ENCODE results near the gene RBM33. TPM values are rescaled to one million over a fixed set of nuclear protein-coding genes. Genes with fewer than 3 reads are reported as not detected.

RBM33 gene
- total RNA-seq, 1 donor from 2014 or later: 117 TPM

- intact Hi-C loops (cut with micrococcal nuclease): no loop called here
- no peak for TF ChIP-seq CTCF (IDR thresholded peaks at IDR 0.05)
Observed at GRCh38 chr7:155799514-155799913, 155.1 kb downstream of the RBM33 start.

GRCh38 chr7:155800301-155800700, 155.8 kb downstream of the RBM33 start:
- DNase-seq: no peak
- no peak for ATAC-seq (ENCODE audit: low read depth)
- Mint-ChIP-seq H3K27me3 (peaks cover 44% of the 10 kb centered on the region), H3K4me3 (no peak overlapping the region), H3K27ac (no peak overlapping the region), H3K36me3 (ENCODE audit: low read depth) (no peaks in the 10 kb centered on the region), H3K4me1 (peaks cover 24% of the 10 kb centered on the region), H3K9me3 (no peaks in the 10 kb centered on the region)
- CTCF ChIA-PET: no interaction called here
- intact Hi-C loops (cut with micrococcal nuclease): no loop called here
- TF ChIP-seq CTCF (IDR thresholded peaks at IDR 0.05): no peak
- POLR2A ChIA-PET: no interaction called here

More at GRCh38 chr7:155799514-155799913, 155.1 kb downstream of the RBM33 start:
- ATAC-seq (ENCODE audit: low read depth) (no peak), DNase-seq (no peak)
- Mint-ChIP-seq H3K9me3 (no peaks in the 10 kb centered on the region), H3K4me1 (peaks cover 20% of the 10 kb centered on the region), H3K36me3 (ENCODE audit: low read depth) (no peaks in the 10 kb centered on the region), H3K4me3 (no peak overlapping the region), H3K27me3 (peaks cover 42% of the 10 kb centered on the region), H3K27ac (no peak overlapping the region)
- ChIA-PET POLR2A (no interaction called here), CTCF (interaction anchor here (0.7 kb wide), 1 partner anchor 8 kb away, joined by 3 read pairs; no protein-coding TSS in a partner anchor)

- ATAC-seq (ENCODE audit: low read depth) (no peak), DNase-seq (no peak)
- Mint-ChIP-seq H3K9me3 (no peaks in the 10 kb centered on the region), H3K36me3 (ENCODE audit: low read depth) (no peaks in the 10 kb centered on the region), H3K27ac (no peak overlapping the region), H3K4me3 (no peak overlapping the region), H3K4me1 (peaks cover 25% of the 10 kb centered on the region), H3K27me3 (peaks cover 41% of the 10 kb centered on the region)
- TF ChIP-seq CTCF (IDR thresholded peaks at IDR 0.05): no peak
- intact Hi-C loops (cut with micrococcal nuclease): no loop called here
- ChIA-PET CTCF (no interaction called here), POLR2A (no interaction called here)
Observed at GRCh38 chr7:155800741-155801267, 156.3 kb downstream of the RBM33 start.

GRCh38 chr7:155802291-155802690, 157.8 kb downstream of the RBM33 start:
- intact Hi-C loops (cut with micrococcal nuclease): no loop called here
- ATAC-seq (ENCODE audit: low read depth) (no peak), DNase-seq (no peak)
- POLR2A ChIA-PET: no interaction called here
- CTCF ChIA-PET: no interaction called here
- peaks cover 31% of the 10 kb centered on the region for H3K4me1 Mint-ChIP-seq
- H3K27ac Mint-ChIP-seq: no peak overlapping the region
- peak overlapping the region; percentile 56 for H3K4me3 Mint-ChIP-seq
- TF ChIP-seq CTCF (IDR thresholded peaks at IDR 0.05): no peak
- peaks cover 53% of the 10 kb centered on the region for H3K27me3 Mint-ChIP-seq
- no peaks in the 10 kb centered on the region for H3K36me3 Mint-ChIP-seq (ENCODE audit: low read depth)
- H3K9me3 Mint-ChIP-seq: no peaks in the 10 kb centered on the region

GRCh38 chr7:155802906-155803417, 158.5 kb downstream of the RBM33 start:
- no peak overlapping the region for H3K27ac Mint-ChIP-seq
- no peak for TF ChIP-seq CTCF (IDR thresholded peaks at IDR 0.05)
- ChIA-PET CTCF (no interaction called here), POLR2A (interaction anchor here (0.6 kb wide), 1 partner anchor 1056 kb away, joined by 4 read pairs; no protein-coding TSS in a partner anchor)
- intact Hi-C loops (cut with micrococcal nuclease): no loop called here
- ATAC-seq (ENCODE audit: low read depth): no peak
- H3K4me3 Mint-ChIP-seq: no peak overlapping the region
- H3K4me1 Mint-ChIP-seq: peaks cover 33% of the 10 kb centered on the region
- H3K9me3 Mint-ChIP-seq: no peaks in the 10 kb centered on the region
- H3K27me3 Mint-ChIP-seq: peaks cover 59% of the 10 kb centered on the region
- no peak for DNase-seq
- H3K36me3 Mint-ChIP-seq (ENCODE audit: low read depth): no peaks in the 10 kb centered on the region
